ENCODE measurements around the gene PDAP1.

DNA sequence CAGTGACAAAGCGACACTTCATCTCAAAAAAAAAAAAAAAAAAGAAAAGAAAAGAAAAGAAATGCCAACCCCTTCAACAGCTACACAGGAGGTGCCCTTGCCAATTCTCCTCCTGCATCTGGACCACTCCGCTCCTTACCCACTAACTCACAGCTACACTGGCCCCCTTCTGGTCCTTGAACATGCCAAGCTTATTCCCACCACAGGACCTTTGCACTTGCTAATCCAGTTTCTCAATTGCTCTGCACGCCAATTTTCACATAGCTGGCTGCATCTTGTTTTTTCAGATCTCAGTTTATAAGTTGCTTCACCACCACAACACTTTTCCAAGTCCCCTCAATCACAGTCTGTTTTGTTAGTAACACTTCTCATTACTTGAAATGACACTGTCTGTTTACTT is 5.5 kb downstream of the PDAP1 start:
- TF ChIP-seq, protein P1, sequence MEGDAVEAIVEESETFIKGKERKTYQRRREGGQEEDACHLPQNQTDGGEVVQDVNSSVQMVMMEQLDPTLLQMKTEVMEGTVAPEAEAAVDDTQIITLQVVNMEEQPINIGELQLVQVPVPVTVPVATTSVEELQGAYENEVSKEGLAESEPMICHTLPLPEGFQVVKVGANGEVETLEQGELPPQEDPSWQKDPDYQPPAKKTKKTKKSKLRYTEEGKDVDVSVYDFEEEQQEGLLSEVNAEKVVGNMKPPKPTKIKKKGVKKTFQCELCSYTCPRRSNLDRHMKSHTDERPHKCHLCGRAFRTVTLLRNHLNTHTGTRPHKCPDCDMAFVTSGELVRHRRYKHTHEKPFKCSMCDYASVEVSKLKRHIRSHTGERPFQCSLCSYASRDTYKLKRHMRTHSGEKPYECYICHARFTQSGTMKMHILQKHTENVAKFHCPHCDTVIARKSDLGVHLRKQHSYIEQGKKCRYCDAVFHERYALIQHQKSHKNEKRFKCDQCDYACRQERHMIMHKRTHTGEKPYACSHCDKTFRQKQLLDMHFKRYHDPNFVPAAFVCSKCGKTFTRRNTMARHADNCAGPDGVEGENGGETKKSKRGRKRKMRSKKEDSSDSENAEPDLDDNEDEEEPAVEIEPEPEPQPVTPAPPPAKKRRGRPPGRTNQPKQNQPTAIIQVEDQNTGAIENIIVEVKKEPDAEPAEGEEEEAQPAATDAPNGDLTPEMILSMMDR (conservative IDR thresholded peaks at IDR 0.05; ENCODE audit: low read depth, low read length): no peak
- TF ChIP-seq CEBPB (IDR thresholded peaks at IDR 0.05; ENCODE audit: low read depth, low read length): no peak
- TF ChIP-seq, protein P2, sequence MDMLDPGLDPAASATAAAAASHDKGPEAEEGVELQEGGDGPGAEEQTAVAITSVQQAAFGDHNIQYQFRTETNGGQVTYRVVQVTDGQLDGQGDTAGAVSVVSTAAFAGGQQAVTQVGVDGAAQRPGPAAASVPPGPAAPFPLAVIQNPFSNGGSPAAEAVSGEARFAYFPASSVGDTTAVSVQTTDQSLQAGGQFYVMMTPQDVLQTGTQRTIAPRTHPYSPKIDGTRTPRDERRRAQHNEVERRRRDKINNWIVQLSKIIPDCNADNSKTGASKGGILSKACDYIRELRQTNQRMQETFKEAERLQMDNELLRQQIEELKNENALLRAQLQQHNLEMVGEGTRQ (IDR thresholded peaks at IDR 0.05; ENCODE audit: low read depth, low read length): no peak

Measured in IMR-90 (cell line).